OCI-LY3 (cell line): ENCODE measurements around the gene RPEL1.

Experiments used
- H2AFZ ChIP-seq: fragments of 200-600, 300-600 bp; shearing (Covaris generic); 2 replicates; pipeline ENCODE4 v1.6.0; 2014; ENCODE audit warnings: antibody characterized with exemption, low read depth, low read length
- H3K27ac ChIP-seq: fragments of 200-600, 300-600 bp; sonication (generic); 2 replicates; pipeline ENCODE4 v1.5.1; 2014; ENCODE audit warnings: mild to moderate bottlenecking, low read length, moderate library complexity, mixed read lengths
- H3K27me3 ChIP-seq: fragments of 200-600, 300-600 bp; sonication (generic); 2 replicates; pipeline ENCODE4 v1.6.1; 2014; ENCODE audit warnings: low read depth, low read length, mixed read lengths
- H3K36me3 ChIP-seq: fragments of 200-600, 300-600 bp; sonication (generic); replicated peaks from 2 replicates; pipeline ENCODE3; 2014; ENCODE audit warnings: low read depth, low read length, mixed read lengths
- H3K4me1 ChIP-seq: fragments of 300-600, 200-600 bp; sonication (generic); 2 replicates; pipeline ENCODE4 v1.6.1; 2014; ENCODE audit warnings: low read length, mixed read lengths
- H3K4me2 ChIP-seq: fragments of 200-600, 300-600 bp; sonication (generic); 2 replicates; pipeline ENCODE4 v1.6.1; 2014; ENCODE audit warnings: low read length, mixed read lengths
- H3K4me3 ChIP-seq: fragments of 300-600, 200-600 bp; sonication (generic); 2 replicates; pipeline ENCODE4 v1.5.1; 2014; ENCODE audit warnings: antibody characterized with exemption, mild to moderate bottlenecking, low read length, moderate library complexity
- H3K79me2 ChIP-seq: fragments of 300-600, 200-600 bp; shearing (Covaris generic); 2 replicates; pipeline ENCODE4 v1.6.1; 2014; ENCODE audit warnings: mild to moderate bottlenecking, low read length, mixed read lengths
- H3K9ac ChIP-seq: fragments of 300-600, 200-600 bp; shearing (Covaris generic); 2 replicates; pipeline ENCODE4 v1.6.0; 2014; ENCODE audit warnings: mild to moderate bottlenecking, low read length, moderate library complexity
- H3K9me3 ChIP-seq: fragments of 200-600, 300-600 bp; shearing (Covaris generic); 2 replicates; pipeline ENCODE4 v1.6.1; 2014; ENCODE audit warnings: low read length, mixed read lengths; ENCODE audit not compliant: insufficient read depth
- H4K20me1 ChIP-seq: fragments of 200-600, 300-600 bp; sonication (generic); 2 replicates; pipeline ENCODE4 v1.6.1; 2016; ENCODE audit warnings: low read length, mixed read lengths; ENCODE audit not compliant: insufficient read depth
- EZH2phosphoT487 ChIP-seq: fragments of 200-600 bp; shearing (Covaris generic); IDR thresholded peaks from 2 replicates; pipeline ENCODE4 v1.6.1; 2018; ENCODE audit warnings: antibody characterized with exemption, mixed run types, low read depth
- TF ChIP-seq, protein P1 (sequence below): fragments of 200-600, 300-600 bp; sonication (generic); IDR thresholded peaks from 2 replicates; pipeline ENCODE4 v1.5.1; 2014; ENCODE audit warnings: antibody characterized with exemption, low read length, low read depth

The RPEL1 gene

DNA sequence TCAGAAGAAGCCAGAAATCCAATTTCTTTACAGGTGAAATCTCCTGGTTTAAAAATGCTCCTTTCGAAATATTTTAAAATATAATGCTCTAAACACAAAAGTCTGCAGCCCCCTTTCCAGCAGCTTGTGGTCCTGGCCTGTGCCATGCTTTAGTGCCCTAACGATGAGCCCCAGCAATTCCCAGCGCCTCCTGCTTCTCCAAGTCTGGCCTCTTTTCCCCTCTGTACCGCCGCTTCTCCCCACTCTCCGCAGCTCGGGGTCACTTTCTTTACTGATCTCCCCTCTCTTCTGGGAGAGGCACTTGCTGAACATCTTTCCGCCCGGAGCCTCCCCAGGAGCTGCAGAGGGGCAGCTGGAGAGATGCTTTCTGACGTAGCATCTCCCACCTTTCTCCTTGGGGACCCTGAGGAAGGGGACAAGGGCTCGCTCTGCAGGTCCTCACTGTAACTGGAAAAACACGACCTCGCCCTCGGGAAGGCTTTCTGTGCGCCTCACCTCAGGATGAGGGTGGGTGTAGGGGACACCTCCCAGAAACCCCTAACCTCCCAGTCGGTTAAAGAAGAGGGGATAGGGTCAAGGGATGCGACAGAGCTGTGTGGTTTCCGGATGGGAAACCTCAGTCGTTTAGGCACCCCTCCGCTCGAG is 30.7 kb downstream of the RPEL1 start:
- H4K20me1 ChIP-seq: no peaks in the 10 kb centered on the region
- no peak overlapping the region for H2AFZ ChIP-seq
- no peak overlapping the region for H3K9ac ChIP-seq
- H3K4me1 ChIP-seq: no peaks in the 10 kb centered on the region
- H3K27ac ChIP-seq: no peak overlapping the region
- H3K27me3 ChIP-seq: no peaks in the 10 kb centered on the region; the same call in 1 of the 2 replicates
- TF ChIP-seq, protein P1, sequence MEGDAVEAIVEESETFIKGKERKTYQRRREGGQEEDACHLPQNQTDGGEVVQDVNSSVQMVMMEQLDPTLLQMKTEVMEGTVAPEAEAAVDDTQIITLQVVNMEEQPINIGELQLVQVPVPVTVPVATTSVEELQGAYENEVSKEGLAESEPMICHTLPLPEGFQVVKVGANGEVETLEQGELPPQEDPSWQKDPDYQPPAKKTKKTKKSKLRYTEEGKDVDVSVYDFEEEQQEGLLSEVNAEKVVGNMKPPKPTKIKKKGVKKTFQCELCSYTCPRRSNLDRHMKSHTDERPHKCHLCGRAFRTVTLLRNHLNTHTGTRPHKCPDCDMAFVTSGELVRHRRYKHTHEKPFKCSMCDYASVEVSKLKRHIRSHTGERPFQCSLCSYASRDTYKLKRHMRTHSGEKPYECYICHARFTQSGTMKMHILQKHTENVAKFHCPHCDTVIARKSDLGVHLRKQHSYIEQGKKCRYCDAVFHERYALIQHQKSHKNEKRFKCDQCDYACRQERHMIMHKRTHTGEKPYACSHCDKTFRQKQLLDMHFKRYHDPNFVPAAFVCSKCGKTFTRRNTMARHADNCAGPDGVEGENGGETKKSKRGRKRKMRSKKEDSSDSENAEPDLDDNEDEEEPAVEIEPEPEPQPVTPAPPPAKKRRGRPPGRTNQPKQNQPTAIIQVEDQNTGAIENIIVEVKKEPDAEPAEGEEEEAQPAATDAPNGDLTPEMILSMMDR: no peak
- no peak for TF ChIP-seq EZH2phosphoT487
- no peaks in the 10 kb centered on the region for H3K9me3 ChIP-seq
- H3K36me3 ChIP-seq: no peaks in the 10 kb centered on the region
- no peaks in the 10 kb centered on the region for H3K79me2 ChIP-seq
- H3K4me2 ChIP-seq: no peak overlapping the region
- no peak overlapping the region for H3K4me3 ChIP-seq

DNA sequence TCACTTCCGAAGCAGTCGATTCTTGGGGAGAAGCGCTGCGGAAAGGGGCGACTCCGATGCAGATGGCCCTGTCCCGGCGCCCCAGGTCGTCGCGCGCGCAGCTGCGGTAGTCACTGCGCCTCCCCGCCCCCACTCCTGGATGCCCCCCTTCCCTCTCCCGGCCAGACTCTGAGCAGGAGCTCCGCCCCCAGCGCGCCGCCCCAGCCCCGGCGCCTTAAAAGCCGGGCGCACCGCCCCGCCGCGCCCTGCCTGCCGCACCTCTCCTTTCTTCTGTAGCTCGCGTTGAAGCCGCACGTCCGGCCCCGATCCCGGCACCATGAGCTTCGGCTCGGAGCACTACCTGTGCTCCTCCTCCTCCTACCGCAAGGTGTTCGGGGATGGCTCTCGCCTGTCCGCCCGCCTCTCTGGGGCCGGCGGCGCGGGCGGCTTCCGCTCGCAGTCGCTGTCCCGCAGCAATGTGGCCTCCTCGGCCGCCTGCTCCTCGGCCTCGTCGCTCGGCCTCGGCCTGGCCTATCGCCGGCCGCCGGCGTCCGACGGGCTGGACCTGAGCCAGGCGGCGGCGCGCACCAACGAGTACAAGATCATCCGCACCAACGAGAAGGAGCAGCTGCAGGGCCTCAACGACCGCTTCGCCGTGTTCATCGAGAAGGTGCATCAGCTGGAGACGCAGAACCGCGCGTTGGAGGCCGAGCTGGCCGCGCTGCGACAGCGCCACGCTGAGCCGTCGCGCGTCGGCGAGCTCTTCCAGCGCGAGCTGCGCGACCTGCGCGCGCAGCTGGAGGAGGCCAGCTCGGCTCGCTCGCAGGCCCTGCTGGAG is 31.4 kb downstream of the RPEL1 start, which contains the start of gene INA:
Gene INA, plus strand, starts transcription at position 243 of the 817 bp plus-strand sequence. Its CDS starts 74 bp downstream, at position 317.
- H3K9me3 ChIP-seq: no peaks in the 10 kb centered on the region
- no peak within 1 kb of the TSS for H2AFZ ChIP-seq
- TF ChIP-seq, protein P1: no peak
- TF ChIP-seq EZH2phosphoT487: no peak
- H3K4me3 ChIP-seq: no peak within 1 kb of the TSS
- no peaks in the 10 kb centered on the region for H3K36me3 ChIP-seq
- H3K9ac ChIP-seq: no peak within 1 kb of the TSS
- H3K4me1 ChIP-seq: no peaks in the 10 kb centered on the region
- H3K79me2 ChIP-seq: no peaks in the 10 kb centered on the region
- H3K27me3 ChIP-seq: no peaks in the 10 kb centered on the region; the same call in 1 of the 2 replicates
- no peak within 1 kb of the TSS for H3K27ac ChIP-seq
- H4K20me1 ChIP-seq: no peaks in the 10 kb centered on the region
- no peak within 1 kb of the TSS for H3K4me2 ChIP-seq

DNA sequence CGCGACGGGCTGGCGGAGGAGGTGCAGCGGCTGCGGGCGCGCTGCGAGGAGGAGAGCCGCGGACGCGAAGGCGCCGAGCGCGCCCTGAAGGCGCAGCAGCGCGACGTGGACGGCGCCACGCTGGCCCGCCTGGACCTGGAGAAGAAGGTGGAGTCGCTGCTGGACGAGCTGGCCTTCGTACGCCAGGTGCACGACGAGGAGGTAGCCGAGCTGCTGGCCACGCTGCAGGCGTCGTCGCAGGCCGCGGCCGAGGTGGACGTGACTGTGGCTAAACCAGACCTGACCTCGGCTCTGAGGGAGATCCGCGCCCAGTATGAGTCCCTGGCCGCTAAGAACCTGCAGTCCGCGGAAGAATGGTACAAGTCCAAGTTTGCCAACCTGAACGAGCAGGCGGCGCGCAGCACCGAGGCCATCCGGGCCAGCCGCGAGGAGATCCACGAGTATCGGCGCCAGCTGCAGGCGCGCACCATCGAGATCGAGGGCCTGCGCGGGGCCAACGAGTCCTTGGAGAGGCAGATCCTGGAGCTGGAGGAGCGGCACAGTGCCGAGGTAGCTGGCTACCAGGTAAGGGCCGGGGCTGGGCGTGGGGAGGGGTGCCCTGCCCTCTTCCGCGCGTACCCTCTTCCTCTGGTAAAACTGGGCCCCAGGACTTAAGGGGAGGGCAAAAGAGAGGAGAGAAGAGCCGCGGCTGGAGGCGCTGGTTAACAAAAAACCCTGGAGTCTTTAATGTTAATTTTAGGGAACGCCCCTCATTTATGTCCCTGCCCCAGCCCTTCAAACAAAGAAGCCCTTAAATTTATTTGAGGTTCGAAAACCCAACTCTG is 32.2 kb downstream of the RPEL1 start:
- no peaks in the 10 kb centered on the region for H3K79me2 ChIP-seq
- H3K4me3 ChIP-seq: no peak overlapping the region
- no peak overlapping the region for H3K4me2 ChIP-seq
- H3K36me3 ChIP-seq: no peaks in the 10 kb centered on the region
- H3K27ac ChIP-seq: no peak overlapping the region
- no peak overlapping the region for H3K9ac ChIP-seq
- H4K20me1 ChIP-seq: no peaks in the 10 kb centered on the region
- no peak overlapping the region for H2AFZ ChIP-seq
- H3K27me3 ChIP-seq: no peaks in the 10 kb centered on the region; the same call in 1 of the 2 replicates
- H3K4me1 ChIP-seq: no peaks in the 10 kb centered on the region
- no peaks in the 10 kb centered on the region for H3K9me3 ChIP-seq
- TF ChIP-seq EZH2phosphoT487: no peak
- TF ChIP-seq, protein P1: no peak

DNA sequence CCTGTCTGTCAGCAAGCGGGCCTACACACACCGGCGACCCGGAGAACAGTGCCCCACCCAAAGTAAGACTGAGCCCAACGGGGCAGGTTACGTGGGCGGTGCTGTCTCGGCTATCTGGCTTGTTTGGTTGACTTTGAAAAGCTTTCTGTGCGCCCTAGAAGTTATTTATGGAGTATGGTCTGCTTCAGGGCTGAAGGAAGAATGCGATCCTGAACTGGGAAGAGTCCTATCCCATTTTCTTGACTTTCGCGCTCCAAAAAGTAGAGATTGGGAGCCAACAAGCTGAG is 32.8 kb downstream of the RPEL1 start:
- Histone ChIP-seq H4K20me1 (no peaks in the 10 kb centered on the region), H3K4me3 (no peak overlapping the region), H3K4me1 (no peaks in the 10 kb centered on the region), H3K36me3 (no peaks in the 10 kb centered on the region), H3K9ac (no peak overlapping the region), H3K79me2 (no peaks in the 10 kb centered on the region), H3K4me2 (no peak overlapping the region), H2AFZ (no peak overlapping the region), H3K27me3 (no peaks in the 10 kb centered on the region; the same call in 1 of the 2 replicates), H3K9me3 (no peaks in the 10 kb centered on the region), H3K27ac (no peak overlapping the region)
- TF ChIP-seq, protein P1: no peak
- no peak for TF ChIP-seq EZH2phosphoT487
